Lung (tissue), 12 donors: ENCODE data around the gene KCNH8. TPM values are rescaled to one million over a fixed set of nuclear protein-coding genes. Genes with fewer than 3 reads are reported as not detected.

Experiments used
- ATAC-seq: fragments of 200-7000 bp; cut with Tn5 transposase; one replicate; pipeline ENCODE4 v1.9.1; 2020; ENCODE audit warnings: moderate number of reproducible peaks; ENCODE audit not compliant: insufficient read depth, low FRiP score
- DNase-seq, 3 donors: peaks; one replicate each; pipeline ENCODE4 v3.0.0-alpha.2; 2013 to 2017
- H3K27ac ChIP-seq, 2 donors: one replicate each; pipeline ENCODE4 v1.5.1; 2013; ENCODE audit warnings: mild to moderate bottlenecking in 2 of 2, moderate library complexity in 2 of 2, control low read depth in 1 of 2, inconsistent platforms in 1 of 2, low read depth in 1 of 2, low read length in 1 of 2
- H3K27me3 ChIP-seq, 3 donors: one replicate each; pipeline ENCODE4 v1.5.1; 2013; ENCODE audit warnings: low read length in 2 of 3; ENCODE audit not compliant: control insufficient read depth in 3 of 3, insufficient read depth in 3 of 3
- H3K36me3 ChIP-seq, 4 donors: one replicate each; pipeline ENCODE4 v1.5.1; 2013; ENCODE audit warnings: low read length in 4 of 4, mild to moderate bottlenecking in 1 of 4, moderate library complexity in 1 of 4; ENCODE audit not compliant: control insufficient read depth in 4 of 4, insufficient read depth in 4 of 4
- H3K4me1 ChIP-seq, 5 donors: one replicate each; pipeline ENCODE4 v1.5.1; 2013; ENCODE audit warnings: low read length in 5 of 5, mild to moderate bottlenecking in 2 of 5, moderate library complexity in 1 of 5; ENCODE audit not compliant: control insufficient read depth in 5 of 5, insufficient read depth in 5 of 5
- H3K4me3 ChIP-seq: one replicate; pipeline ENCODE4 v1.5.1; 2013; ENCODE audit warnings: mild to moderate bottlenecking, control low read depth, moderate library complexity
- H3K9ac ChIP-seq, 2 donors: one replicate each; pipeline ENCODE4 v1.5.1; 2013; ENCODE audit warnings: low read length in 2 of 2, control low read depth in 1 of 2; ENCODE audit not compliant: insufficient read depth in 1 of 2
- H3K9me3 ChIP-seq, 4 donors: one replicate each; pipeline ENCODE4 v1.5.1; 2013; ENCODE audit warnings: low read length in 3 of 4, mild to moderate bottlenecking in 1 of 4, moderate library complexity in 1 of 4; ENCODE audit not compliant: control insufficient read depth in 4 of 4, insufficient read depth in 3 of 4
- WGBS, 2 donors: extraction: QIAGEN DNeasy Blood & Tissue Kit; methylation state at CpG; one replicate each; pipeline ENCODE4 v1.1.7; 2013; 5-methylcytosine and 5-hydroxymethylcytosine counted together
- polyA plus RNA-seq, 2 donors: library from polyadenylated mRNA; stranded (reverse); fragments of 200-250 nt; gene quantifications; one replicate each; pipeline ENCODE4 v1.2.1, GENCODE V29; 2013
- total RNA-seq, 2 donors: library from RNA; depleted of rRNA in 1 of 2; stranded (reverse); fragments of >200 nt in 1 of 2; gene quantifications; one replicate each; pipeline ENCODE4 v1.2.1, GENCODE V29; 2014 to 2021
- TF ChIP-seq, protein P1 (sequence below): IDR thresholded peaks from 2 replicates; pipeline ENCODE4 v1.5.1; 2012; ENCODE audit warnings: mild to moderate bottlenecking; ENCODE audit errors: control extremely low read depth, extremely low read depth
- donor health status: control.
- donor health status: control.
- donor health status: Bipolar disorder and iron deficiency.
- donor health status: healthy.
- donor health status: DM: yes; HTN: yes; CAD: no.

The KCNH8 gene
- total and polyA plus RNA-seq, 4 donors = 0.06 to 0.94 (median 0.15) TPM

DNA sequence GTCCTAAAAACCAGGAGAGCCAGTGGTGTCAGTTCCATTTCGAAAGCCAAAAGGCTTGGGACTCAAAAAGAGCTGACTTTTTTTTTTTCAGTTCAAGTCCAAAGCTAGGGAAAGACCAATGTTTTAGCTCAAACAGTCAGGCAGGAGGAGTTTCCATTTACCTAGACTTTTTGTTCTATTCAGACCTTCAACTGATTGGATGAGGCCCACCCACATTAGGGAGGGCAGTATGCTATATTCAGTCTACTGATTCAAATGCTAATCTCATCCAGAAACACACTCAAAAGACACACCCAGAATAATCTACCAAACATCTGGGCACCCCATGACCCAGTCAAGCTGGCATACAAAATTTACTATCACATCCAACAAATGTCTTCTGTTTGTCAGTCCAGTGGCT, 374.0 kb downstream of the KCNH8 start:
- no peaks in the 10 kb centered on the region for H3K4me1 ChIP-seq

DNA sequence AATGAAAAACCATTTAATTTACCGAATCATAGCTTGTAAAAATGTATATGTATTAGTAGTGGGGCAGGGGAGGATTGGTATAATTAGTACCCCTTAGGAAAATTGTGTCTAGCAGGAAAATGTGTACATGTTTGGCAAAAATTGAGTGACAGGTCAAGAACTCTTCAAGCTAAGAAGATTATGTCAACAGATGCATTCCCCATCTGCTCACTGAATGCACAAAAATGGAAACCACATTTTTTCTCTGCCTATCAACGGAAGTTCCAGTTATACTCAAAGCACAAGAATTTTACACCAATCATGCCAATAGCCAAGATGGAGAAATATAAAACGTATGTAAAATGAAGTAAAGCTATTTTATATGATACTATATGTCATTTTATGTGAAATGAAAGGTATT, 377.8 kb downstream of the KCNH8 start:
- TF ChIP-seq, protein P1, sequence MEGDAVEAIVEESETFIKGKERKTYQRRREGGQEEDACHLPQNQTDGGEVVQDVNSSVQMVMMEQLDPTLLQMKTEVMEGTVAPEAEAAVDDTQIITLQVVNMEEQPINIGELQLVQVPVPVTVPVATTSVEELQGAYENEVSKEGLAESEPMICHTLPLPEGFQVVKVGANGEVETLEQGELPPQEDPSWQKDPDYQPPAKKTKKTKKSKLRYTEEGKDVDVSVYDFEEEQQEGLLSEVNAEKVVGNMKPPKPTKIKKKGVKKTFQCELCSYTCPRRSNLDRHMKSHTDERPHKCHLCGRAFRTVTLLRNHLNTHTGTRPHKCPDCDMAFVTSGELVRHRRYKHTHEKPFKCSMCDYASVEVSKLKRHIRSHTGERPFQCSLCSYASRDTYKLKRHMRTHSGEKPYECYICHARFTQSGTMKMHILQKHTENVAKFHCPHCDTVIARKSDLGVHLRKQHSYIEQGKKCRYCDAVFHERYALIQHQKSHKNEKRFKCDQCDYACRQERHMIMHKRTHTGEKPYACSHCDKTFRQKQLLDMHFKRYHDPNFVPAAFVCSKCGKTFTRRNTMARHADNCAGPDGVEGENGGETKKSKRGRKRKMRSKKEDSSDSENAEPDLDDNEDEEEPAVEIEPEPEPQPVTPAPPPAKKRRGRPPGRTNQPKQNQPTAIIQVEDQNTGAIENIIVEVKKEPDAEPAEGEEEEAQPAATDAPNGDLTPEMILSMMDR = no peak
- no peak overlapping the region for H3K9ac ChIP-seq
- no peaks in the 10 kb centered on the region for H3K4me1 ChIP-seq
- H3K27ac ChIP-seq = no peak overlapping the region
- H3K27me3 ChIP-seq = no peaks in the 10 kb centered on the region
- ATAC-seq = no peak
- 78 to 85% methylated on average over 3 of the region's 3 CpGs for WGBS, 2 donors
- no peaks in the 10 kb centered on the region for H3K36me3 ChIP-seq
- no peaks in the 10 kb centered on the region for H3K9me3 ChIP-seq
- no peak for DNase-seq
- H3K4me3 ChIP-seq = no peak overlapping the region

More for the DNA sequence above, 374.0 kb downstream of the KCNH8 start:
- Histone ChIP-seq H3K36me3 (no peaks in the 10 kb centered on the region), H3K27ac (no peak overlapping the region), H3K9me3 (no peaks in the 10 kb centered on the region), H3K27me3 (no peaks in the 10 kb centered on the region), H3K4me3 (no peak overlapping the region), H3K9ac (no peak overlapping the region)
- WGBS, 2 donors = 87 to 89% methylated on average over 1 of the region's 1 CpG
- DNase-seq (no peak), ATAC-seq (no peak)
- TF ChIP-seq, protein P1 = no peak

DNA sequence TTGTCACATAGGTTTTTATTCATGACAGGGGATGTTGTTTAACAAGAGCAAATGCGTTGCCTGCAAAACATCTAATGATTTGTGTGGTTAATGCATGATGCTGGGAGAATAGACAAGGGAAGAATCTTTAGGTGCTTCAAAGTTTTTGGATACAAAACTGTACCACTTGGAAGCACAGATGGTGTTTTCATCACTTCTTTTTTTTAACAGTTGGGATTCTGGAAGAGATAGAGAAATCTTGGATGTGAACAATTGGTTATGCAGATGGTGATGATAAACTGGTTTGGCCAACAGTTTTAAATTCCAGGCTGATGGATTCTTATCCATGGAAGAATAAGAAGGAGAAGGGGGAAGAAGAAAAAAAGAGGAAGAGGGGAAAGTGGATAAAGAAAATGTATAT, 379.4 kb downstream of the KCNH8 start:
- no peak for DNase-seq
- Histone ChIP-seq H3K4me1 (no peaks in the 10 kb centered on the region), H3K9me3 (no peaks in the 10 kb centered on the region), H3K4me3 (no peak overlapping the region), H3K27me3 (no peaks in the 10 kb centered on the region), H3K9ac (no peak overlapping the region), H3K27ac (no peak overlapping the region), H3K36me3 (no peaks in the 10 kb centered on the region)
- TF ChIP-seq, protein P1 = no peak
- 89 to 90% methylated on average over 1 of the region's 1 CpG for WGBS, 2 donors
- no peak for ATAC-seq

DNA sequence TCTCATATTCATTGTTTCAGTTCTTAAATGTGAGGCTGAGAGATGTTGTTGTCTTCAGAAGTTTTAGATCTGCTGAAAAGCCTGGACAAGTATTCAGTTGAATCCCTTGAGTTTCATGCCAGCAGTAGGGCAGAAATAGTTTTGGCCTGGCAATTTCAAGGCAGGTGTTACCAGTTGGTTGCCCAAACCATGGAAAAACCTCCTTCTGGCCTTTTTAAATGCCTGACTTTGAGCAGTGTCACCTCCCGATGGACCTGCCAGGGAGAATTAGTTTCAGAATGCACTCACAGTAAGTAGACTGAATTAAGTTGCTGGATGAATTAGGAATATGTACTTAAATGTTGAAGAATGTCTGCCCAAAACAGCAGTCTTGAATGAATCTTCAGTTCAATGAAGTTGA, 383.1 kb downstream of the KCNH8 start:
- TF ChIP-seq, protein P1 = no peak
- Histone ChIP-seq H3K9ac (no peak overlapping the region), H3K4me1 (no peaks in the 10 kb centered on the region), H3K27ac (no peak overlapping the region), H3K4me3 (no peak overlapping the region), H3K27me3 (no peaks in the 10 kb centered on the region), H3K9me3 (no peaks in the 10 kb centered on the region), H3K36me3 (no peaks in the 10 kb centered on the region)
- DNase-seq (no peak), ATAC-seq (no peak)
- WGBS, 2 donors = 78 to 86% methylated on average over 1 of the region's 1 CpG
